Ureter (tissue), 1 donor: ENCODE results near the gene FLT1. TPM values are rescaled to one million over a fixed set of nuclear protein-coding genes. Genes with fewer than 3 reads are reported as not detected.

Source experiments
- DNase-seq: peaks from one replicate; pipeline ENCODE4 v3.0.0-alpha.2; 2020; ENCODE audit warnings: low spot score
- total RNA-seq: library from RNA; stranded (reverse); gene quantifications from one replicate; pipeline ENCODE4 v1.2.4, GENCODE V29; 2023
- donor health status: DM: yes; HTN: yes; CAD: no.

Gene FLT1
- total RNA-seq, 1 donor from 2014 or later: 51.1 TPM

GRCh38 chr13:28527629-28528028 lies 32.7 kb upstream of the FLT1 start:
- DNase-seq: no peak

- DNase-seq: no peak
These were observed 31.9 kb upstream of the FLT1 start for GRCh38 chr13:28526876-28527275.

- DNase-seq: no peak
These were observed 27.9 kb upstream of the FLT1 start for GRCh38 chr13:28522871-28523270.

- no peak for DNase-seq
These were observed 18.8 kb upstream of the FLT1 start for GRCh38 chr13:28513745-28514144.

- DNase-seq: no peak
These were observed 15.6 kb upstream of the FLT1 start for GRCh38 chr13:28510542-28510941.

- DNase-seq: no peak
These were observed 15.1 kb upstream of the FLT1 start for GRCh38 chr13:28510066-28510465.

GRCh38 chr13:28505543-28506135 lies 10.7 kb upstream of the FLT1 start:
- no peak for DNase-seq

- no peak for DNase-seq
These were observed 8.4 kb upstream of the FLT1 start for GRCh38 chr13:28503182-28503967.

GRCh38 chr13:28501547-28501946 lies 6.6 kb upstream of the FLT1 start:
- DNase-seq: no peak

GRCh38 chr13:28499609-28500008 lies 4.7 kb upstream of the FLT1 start:
- no peak for DNase-seq

- no peak for DNase-seq
These were observed 3.7 kb upstream of the FLT1 start for GRCh38 chr13:28498481-28499115.

- no peak for DNase-seq
These were observed 2.4 kb upstream of the FLT1 start for GRCh38 chr13:28497143-28497876.

GRCh38 chr13:28496188-28496564 lies 1.2 kb upstream of the FLT1 start:
- DNase-seq: no peak

- DNase-seq: no peak
These were observed 735 bp upstream of the FLT1 start for GRCh38 chr13:28495538-28496187.

- DNase-seq: no peak
These were observed 487 bp downstream of the FLT1 start for GRCh38 chr13:28494504-28494777.

- no peak for DNase-seq
These were observed 1.0 kb downstream of the FLT1 start for GRCh38 chr13:28493740-28494503.

GRCh38 chr13:28492569-28493367 lies 2.2 kb downstream of the FLT1 start:
- no peak for DNase-seq

GRCh38 chr13:28490061-28490460 lies 4.9 kb downstream of the FLT1 start:
- no peak for DNase-seq

GRCh38 chr13:28489524-28489931 lies 5.4 kb downstream of the FLT1 start:
- no peak for DNase-seq

GRCh38 chr13:28488376-28489005 lies 6.4 kb downstream of the FLT1 start:
- no peak for DNase-seq
